GM04503 (cell line): ENCODE measurements around the gene TNNI3K.
A peak's percentile ranks its signal among the peaks of the same experiment; 100 is the strongest.

Experiments
- DNase-seq: peaks from one replicate; pipeline ENCODE4 v3.0.0-alpha.2; 2012; ENCODE audit warnings: low read depth

Gene TNNI3K

DNA sequence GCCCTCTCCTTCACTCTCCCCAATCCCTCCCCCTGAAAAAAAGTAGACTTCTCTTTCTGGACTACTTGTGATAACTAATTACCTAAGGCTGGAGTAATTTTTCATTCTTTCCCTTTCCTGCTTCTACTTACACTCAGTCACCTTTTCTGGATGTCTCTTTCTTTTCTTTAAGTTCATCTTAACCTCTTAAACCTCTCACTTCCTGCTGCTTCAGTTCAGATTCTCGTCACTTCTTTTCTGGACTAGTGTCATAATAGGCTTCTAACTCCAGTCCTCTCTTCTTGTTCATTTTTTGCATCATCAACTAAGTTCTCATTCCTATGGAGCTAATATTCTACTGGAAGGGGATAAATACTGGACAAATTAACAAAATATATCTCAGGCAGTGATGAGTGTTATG, 201.8 kb downstream of the TNNI3K start:
- no peak for DNase-seq

GRCh38 chr1:74452035-74452434, 216.8 kb downstream of the TNNI3K start:
- DNase-seq, result no peak

- DNase-seq, result no peak
These were observed 218.1 kb downstream of the TNNI3K start for GRCh38 chr1:74453277-74453676.

DNA sequence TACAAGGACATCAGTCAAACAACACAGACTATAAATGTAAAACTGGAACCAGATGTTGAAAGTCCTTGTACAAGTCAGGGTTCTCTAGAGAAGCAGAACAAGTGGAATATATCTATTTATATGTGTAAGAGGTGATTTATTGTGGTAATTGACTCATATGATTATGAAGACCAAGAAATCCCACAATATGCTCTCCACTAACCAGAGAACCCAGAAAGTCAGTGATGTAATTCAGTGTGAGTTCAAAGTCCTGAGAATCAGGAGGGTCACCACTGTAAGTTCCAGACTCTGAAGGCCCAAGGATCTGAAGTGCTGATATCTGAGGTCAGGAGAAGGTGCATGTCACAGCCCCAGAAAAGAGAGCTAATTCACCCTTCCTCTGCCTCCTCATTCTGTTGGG, 220.2 kb downstream of the TNNI3K start:
- DNase-seq, result no peak

DNA sequence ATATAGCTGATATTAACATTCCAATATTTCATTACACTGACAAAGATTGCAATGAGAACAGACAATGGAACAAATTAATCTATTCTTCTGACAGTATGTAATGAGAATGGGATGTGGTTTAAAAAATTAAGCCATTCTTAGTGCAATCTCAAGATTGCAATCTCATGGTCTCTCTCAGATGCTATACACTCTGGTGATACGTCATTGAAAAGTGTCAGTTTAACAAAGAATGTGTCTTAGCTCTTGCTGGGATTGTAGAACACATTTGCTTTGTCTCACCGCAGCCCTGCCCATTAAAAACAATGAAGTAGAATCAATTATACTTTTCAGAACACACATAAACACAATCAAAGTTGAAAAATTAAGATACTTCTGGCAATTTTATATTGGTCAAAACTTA, 222.1 kb downstream of the TNNI3K start:
- no peak for DNase-seq

GRCh38 chr1:74463333-74463988, 228.3 kb downstream of the TNNI3K start:
- DNase-seq, result peak; percentile 26

DNA sequence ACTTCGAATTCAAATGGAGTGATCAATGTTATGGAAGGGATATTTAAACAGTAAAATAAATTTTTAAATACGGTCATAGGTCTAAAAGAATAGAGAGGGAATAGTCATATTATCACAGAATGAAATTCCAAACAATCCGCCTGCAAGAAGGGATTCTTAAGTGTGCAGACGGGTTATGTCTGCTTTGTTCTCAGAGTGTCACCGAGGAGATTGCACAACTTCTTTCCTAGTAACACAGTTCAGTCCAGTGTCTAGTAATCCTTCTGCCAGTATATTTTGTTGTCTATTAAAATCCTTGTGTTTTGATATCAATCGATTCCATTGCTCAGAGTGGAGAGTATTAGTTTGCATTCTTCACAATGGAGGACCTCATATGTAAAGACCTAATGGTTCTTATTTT, 228.8 kb downstream of the TNNI3K start:
- DNase-seq, result peak; percentile 1

DNA sequence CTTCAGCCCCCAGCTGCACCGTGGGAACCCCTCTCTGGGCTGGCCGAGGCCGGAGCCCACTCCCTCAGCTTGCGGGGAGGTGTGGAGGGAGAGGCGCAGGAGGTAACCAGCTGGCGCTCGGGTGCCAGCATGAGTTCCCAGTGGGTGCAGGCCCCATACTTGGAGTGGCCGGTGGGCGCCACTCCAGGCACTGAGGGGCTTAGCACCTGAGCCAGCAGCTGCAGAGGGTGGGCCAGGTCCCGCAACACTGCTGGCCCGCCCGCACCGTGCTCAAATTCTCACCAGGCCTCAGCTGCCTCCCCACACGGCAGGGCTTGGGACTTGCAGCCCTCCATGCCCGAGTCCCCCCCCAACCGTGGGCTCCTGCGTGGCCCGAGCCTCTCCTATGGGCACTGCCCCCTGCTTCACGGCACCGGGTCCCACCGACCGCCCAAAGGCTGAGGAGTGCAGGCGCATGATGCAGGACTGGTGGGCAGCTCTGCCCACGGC, 230.1 kb downstream of the TNNI3K start:
- DNase-seq, result no peak

- DNase-seq, result no peak
These were observed 232.7 kb downstream of the TNNI3K start for GRCh38 chr1:74467786-74468377.

DNA sequence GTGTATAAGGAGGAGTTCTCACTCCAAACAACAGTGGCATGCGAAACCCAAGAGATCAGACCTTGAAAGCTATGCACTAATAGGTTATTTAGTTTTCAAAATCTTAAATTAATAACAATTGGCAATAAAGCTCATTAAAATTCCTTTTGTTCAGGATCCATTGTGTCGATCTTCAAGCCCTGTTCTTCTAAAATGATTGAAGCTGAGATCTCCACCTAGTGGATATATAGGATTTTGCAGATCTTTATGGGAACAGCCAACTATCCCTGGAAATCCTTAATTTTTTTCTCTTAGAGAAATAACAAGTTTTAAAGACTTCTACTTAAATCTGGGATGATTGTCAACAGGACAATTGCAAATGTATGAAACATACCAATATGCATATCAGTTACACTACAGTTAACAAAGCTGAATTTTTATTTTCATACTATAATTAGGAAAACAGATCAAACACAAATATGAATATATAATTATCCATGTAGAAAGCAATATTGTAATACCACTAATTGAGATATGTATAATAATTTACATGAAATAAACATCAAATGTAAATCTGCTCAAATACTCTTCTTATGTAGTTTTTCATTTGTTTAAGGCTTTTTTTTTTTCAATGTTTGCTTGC, 233.9 kb downstream of the TNNI3K start:
- DNase-seq, result peak; percentile 2

- DNase-seq, result no peak
These were observed 235.1 kb downstream of the TNNI3K start for GRCh38 chr1:74470251-74470650.

DNA sequence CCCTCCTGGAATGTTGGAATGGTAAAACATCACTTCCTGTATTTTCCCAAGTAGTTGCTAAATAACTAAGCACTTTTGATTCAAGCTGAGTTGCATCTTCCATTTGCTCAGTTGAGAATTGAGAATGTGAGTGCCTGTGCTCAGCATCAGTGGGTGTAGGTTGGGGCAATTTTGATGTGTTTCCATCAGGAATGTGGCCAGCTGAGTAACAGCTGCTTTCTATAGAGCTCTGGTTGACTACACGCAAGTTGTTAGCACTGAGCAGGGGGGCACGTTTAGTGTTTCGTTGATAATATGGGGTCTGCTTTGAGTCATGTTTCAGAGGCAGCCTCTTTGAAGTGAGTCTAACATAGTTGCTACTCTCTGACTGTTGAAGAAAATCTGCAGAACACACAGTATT, 235.7 kb downstream of the TNNI3K start:
- no peak for DNase-seq

DNA sequence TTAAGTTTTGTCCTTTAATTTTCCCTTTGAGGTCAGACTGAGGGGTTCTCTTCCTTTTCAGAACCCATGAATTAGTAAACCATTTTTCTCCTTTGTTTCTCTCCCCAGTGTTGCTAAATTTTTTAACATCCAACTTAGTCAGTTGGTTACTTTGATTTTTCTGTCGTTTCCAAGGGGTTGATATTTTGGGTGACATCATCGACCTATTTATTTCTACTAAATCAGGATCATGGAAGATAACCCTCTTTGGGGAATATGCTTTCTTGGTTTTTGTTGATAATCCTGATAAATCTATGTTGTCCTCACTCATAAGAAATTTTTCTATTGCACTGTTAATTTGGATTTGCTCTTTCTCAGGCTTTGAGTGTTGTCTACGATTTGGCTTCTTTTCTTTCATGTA, 236.3 kb downstream of the TNNI3K start:
- no peak for DNase-seq

DNA sequence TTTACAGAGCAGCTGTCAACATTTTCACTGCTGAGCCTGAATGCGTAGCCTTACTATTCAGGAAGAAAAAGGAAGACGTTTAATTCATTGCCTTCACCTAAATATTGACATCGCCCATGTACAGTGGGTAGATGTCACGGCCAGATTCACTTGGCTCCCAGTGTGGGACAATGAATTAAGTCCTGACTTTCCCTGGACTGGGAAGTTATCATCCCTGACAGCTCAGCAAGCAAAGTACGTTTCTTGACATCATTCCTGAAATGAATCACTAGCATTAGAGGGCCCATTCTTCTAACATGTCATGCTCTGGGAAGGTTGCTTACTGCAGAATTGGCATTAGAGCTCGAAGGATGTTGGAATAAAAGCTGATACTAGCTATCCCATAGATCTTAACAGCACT, 239.4 kb downstream of the TNNI3K start:
- no peak for DNase-seq

- DNase-seq, result no peak
These were observed 243.8 kb downstream of the TNNI3K start for GRCh38 chr1:74478979-74479378.

GRCh38 chr1:74480068-74480467, 244.9 kb downstream of the TNNI3K start:
- no peak for DNase-seq

- DNase-seq, result no peak
These were observed 246.4 kb downstream of the TNNI3K start for GRCh38 chr1:74481607-74482006.

DNA sequence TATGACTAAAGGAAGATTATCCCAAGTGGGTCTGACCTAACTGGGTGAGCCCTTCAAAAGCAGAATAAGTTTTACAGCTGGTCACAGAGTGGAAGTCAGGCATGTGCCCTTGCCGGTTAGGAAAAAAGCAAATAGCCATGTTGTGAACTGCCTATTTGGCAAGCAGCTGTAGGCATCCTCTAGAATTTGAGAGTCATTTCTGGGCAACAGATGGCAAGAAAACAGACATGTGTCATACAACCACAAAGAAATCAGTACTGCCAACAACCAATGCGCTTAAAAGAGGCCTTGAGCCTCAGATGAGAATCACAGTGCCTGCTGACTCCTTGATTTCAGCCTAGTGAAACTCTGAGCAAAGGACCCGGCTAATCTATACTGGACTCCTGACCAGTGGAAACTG, 250.4 kb downstream of the TNNI3K start:
- DNase-seq, result no peak

GRCh38 chr1:74486036-74486435, 250.8 kb downstream of the TNNI3K start:
- no peak for DNase-seq

DNA sequence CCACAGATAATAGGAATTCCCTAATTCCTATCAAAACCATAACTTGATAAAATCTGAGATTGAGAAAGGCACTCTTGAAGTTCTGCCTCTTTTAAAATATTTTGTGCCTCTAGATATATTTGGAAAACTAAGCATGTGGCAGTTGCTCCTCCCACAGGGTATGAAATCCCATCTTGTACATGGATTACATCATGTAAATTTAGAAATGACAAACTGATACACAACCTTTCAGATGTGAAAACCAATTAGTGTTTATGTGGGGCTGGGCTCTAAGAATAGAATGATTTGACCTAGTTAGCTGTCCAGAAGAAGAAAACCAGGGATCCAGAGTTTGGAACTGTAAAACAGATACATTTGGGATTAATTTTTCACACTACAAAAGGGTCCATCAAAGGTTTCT, 261.5 kb downstream of the TNNI3K start:
- no peak for DNase-seq

DNA sequence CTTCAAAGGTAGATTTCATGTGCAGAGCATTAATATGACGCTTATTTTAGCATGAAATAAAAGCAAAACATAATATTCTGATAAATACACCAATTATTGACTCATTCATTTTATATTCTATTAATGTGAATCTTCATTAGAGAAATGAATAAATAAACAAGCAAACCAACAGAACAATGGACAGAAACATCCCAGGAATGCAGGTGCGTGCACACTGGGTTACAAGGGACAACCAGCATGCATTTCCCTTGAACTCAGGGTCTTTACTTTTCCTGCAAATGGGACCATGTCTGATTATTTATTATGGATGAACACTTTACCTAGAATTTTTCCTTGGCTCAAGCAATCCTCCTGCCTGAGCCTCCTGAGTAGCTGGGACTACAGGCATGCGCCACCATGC, 263.7 kb downstream of the TNNI3K start:
- no peak for DNase-seq

- no peak for DNase-seq
These were observed 267.2 kb downstream of the TNNI3K start for GRCh38 chr1:74502432-74502831.

- no peak for DNase-seq
These were observed 267.7 kb downstream of the TNNI3K start for GRCh38 chr1:74502858-74503257.
